ENCODE measurements around the gene MYO3B.
A peak's percentile ranks its signal among the peaks of the same experiment; 100 is the strongest.
"Not testable (repeated sequence)": the region's sequence is repeated elsewhere in the genome, so short reads cannot be mapped to it uniquely, and the experiment has no call there.

Gene MYO3B

DNA sequence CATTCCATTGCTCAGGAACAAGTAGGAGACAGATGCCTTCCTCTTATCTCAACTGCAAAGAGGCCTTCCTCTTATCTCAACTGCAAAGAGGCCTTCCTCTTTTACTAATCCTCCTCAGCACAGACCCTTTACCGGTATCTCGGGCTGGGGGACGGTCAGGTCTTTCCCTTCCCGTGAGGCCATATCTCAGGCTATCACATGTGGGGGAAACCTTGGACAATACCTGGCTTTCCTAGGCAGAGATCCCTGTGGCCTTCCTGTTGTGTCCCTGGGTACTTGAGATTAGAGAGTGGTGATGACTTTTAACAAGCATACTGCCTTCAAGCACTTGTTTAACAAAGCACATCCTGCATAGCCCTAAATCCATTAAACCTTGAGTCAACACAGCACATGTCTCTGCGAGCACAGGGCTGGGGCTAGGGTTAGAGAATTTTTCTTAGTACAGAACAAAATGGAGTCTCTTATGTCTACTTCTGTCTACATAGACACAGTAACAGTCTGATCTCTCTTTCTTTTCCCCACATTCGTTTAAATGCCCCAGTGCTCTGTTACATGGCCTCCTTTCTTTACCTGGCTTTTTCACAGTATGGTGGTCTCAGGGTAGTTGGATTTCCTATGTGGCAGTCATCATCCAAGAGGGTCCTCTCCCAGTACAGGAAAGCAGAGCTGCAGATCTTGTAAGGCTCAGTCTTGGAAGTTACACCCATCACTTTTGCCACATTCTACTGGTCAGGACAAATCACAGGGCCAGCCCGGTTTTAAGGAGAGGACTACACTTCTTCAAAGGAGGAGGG lies 86.0 kb downstream of the MYO3B start:
- DNase-seq: peak; percentile 84

DNA sequence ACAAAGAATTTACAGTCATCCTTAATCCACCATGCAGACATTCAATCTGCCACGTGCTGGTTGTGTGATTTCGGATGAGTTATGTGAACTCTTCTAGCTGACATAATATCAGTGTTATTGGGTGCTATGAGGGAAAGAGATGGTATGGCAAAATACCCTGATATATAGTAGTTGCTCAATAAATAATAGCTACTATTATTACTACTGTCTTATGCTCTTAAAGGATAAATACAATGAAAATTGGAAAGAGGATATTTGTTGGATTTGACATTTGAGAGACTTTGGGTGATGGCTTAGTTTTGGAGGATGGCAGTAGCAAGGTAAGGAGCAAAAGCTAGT lies 86.5 kb downstream of the MYO3B start:
- DNase-seq: no peak

- no peak for DNase-seq
These were observed 86.9 kb downstream of the MYO3B start for GRCh38 chr2:170264865-170265264.

DNA sequence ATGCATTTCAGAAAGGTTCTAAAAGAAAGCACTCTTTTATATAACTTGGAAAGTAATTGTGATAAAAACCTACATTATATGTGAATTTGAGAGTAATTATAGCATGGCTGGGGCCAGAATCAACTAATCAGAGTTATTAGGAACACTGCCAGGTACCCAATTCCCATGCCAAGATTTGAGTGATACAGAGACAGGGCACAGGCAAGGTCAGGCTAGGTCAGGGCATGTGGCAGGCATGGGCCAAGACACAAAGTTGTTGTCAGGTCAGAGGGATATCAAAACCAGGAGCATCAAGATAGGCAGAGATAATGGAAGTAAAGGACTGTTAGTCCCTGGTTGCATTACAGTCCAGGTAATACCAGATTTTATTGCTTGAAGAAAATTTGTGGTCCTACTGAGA lies 87.4 kb downstream of the MYO3B start:
- DNase-seq: no peak

- no peak for DNase-seq
These were observed 88.4 kb downstream of the MYO3B start for GRCh38 chr2:170266358-170266757.

DNA sequence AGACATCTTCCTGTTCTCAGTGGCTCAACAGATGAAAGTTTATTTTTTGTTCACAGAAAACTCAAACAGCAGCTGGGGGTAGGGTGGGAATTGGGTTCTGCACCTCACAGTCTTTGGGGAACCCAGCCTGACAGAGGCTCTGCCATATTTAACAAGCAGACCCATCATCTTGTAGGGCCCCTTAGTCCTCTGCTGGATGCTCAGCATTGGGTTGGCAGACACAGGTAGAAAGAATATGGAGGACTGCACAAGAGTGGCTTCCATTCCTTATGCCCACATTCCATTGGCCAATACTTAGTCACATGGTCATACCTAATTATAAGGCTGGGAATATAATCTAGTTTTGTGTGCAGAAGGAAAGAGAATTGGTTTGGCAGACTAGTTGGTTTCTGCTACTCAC lies 89.1 kb downstream of the MYO3B start:
- no peak for DNase-seq

- DNase-seq: peak; percentile 46
These were observed 92.4 kb downstream of the MYO3B start for GRCh38 chr2:170270278-170270864.

DNA sequence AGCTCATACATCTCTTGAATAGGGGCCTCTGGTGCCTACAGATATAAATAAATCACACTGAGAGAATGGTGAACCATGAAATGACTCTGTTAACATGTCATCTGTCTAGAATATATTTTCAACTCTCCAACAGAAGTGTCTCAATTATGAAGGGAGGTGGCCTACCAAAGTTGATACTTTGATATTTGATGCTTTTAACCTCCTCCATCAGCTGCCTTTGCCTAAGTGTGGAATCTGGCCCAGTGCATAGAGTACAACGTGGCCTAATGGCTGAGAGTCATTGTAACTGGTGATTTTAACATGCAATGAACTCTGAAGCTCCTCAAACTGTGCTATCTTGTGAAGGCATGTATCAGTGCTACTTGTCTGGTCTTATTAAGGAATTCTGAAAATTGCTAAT lies 93.4 kb downstream of the MYO3B start:
- DNase-seq: peak; percentile 65

DNA sequence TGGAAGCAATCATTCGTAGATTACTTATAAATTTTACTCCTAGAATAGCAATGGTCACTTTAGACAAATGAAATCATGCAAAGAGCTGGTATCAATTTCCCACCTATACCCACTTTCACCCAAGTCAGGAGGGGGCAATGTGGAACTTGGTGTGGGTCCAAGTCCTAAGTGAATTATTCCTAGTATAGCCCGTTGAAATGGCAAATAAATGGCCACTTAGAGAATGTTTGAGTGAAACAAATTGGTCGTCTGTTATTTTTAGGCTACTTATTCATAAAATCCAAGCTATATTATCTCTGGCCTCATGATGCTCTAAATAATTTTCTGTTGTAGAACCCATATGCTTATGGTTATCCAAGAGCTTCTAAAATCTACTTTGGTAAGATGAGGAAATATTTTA lies 98.1 kb downstream of the MYO3B start:
- DNase-seq: no peak

GRCh38 chr2:170276925-170277629 lies 99.1 kb downstream of the MYO3B start:
- peak; percentile 74 for DNase-seq

DNA sequence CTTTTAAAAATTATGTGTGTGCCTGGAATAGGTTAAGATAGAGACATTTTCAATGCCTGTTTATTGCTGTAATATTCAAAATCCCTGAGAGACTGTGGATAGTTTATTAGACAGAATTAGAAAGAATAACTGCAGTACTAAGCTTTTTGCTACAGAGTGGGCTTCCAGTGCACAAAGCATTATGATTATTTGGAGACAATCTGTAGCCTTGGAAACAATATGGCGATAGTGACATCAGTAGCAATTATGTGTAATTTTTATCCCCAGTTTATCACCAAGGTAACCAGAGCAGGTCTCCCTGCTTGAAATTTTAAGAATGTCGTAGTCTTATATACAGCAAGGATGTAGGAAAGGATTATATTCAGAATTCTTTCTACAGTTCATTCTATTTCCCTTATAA lies 100.0 kb downstream of the MYO3B start:
- DNase-seq: peak; percentile 25

GRCh38 chr2:170279615-170280014 lies 101.7 kb downstream of the MYO3B start:
- not testable (repeated sequence) for DNase-seq

DNA sequence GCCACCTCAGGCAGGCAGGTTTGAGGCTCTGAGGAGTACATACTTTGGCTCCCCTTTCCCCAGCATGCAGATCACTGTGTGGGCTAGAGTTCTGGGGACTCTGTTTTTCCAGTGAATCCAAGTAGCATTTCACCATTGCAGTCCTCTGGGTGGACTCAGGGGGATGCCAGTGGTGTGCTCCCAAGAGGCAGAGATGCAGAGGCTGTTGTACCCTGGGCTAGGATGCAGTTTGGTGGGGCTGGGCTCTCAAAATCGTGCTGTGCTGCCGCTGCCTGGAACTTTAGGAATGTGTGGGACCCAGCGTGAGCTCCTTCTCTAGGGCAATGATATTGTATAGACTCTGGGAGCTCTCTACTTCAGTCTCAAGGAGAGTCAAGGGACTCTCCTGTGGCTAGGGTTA lies 104.9 kb downstream of the MYO3B start:
- DNase-seq: no peak

- no peak for DNase-seq
These were observed 106.3 kb downstream of the MYO3B start for GRCh38 chr2:170284205-170284604.

DNA sequence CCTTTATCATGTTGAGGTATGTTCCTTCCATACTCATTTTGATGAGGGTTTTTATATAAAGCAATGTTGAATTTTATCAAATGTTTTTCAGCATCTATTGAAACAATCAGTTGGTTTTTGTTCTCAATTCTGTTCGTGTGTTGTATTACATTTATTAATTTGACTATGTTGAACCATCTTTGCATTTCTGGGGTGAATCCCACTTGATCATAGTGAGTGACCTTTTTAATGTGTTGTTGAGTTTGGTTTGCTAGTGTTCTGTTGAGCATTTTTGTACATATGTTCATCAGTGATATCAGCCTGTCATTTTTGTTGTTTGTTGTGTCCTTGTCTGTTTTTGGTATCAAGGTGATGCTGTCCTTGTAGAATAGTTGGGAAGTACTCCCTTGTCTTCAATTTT lies 110.9 kb downstream of the MYO3B start:
- DNase-seq: no peak

DNA sequence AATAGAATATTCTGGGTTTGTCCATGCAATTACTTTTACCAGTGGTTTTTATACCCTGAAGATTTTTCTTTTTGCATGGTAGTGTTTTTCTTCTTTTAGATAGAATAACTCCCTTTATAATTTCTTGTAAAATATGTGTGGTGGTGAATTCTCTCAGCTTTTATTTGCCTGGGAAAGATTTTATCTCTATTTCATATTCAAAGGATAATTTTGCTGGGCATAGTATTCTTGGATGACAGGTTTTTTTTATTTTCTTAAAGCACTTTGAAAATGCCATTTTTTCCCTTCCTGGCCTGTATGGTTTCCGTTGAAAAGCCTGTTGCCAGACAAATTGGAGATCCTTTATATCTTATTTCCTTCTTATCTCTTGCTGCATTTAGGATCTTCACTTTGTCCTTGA lies 113.5 kb downstream of the MYO3B start:
- DNase-seq: no peak

DNA sequence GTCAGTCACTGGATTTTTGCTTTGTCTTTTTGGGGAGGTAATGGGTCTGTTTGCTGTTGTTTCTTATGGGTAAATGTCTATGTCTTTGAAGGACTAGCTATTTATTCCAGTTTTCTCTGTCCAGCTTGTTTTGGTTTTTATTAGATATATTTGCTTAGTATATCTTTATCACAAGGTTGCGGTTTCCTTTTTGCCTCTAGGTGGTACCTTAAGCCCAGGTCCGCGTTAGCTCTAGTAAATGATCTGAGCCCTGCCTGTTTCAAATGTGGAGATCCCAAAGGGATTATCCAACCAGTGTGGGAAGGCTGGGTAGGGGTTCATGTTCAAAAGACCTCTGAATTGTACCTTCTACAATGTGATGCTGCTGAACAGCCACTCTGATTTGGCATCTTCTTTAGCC lies 114.5 kb downstream of the MYO3B start:
- no peak for DNase-seq

DNA sequence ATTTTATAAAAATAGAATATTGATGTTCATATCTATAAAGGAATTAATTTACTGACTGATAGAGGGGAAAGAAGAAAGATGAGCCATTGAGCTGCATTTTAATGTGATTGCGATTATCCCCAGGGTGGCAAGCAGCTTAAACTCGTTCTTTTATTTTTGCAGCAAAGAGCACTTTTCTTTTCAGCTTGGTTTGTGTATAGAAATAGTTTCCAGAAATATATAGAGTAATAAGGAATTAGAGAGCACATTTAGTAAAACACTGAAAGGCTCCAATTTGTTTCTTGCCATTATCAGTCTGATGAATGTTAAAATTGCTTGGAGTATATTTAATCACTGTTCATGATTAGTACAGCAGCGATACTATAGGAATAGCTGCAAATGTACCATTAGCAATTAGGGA lies 119.5 kb downstream of the MYO3B start:
- no peak for DNase-seq

- no peak for DNase-seq
These were observed 120.2 kb downstream of the MYO3B start for GRCh38 chr2:170298115-170298514.

GRCh38 chr2:170298861-170299429 lies 121.0 kb downstream of the MYO3B start:
- no peak for DNase-seq

GRCh38 chr2:170300993-170301392 lies 123.0 kb downstream of the MYO3B start:
- DNase-seq: no peak

GRCh38 chr2:170301626-170302025 lies 123.7 kb downstream of the MYO3B start:
- DNase-seq: no peak

- no peak for DNase-seq
These were observed 127.8 kb downstream of the MYO3B start for GRCh38 chr2:170305711-170306110.

- DNase-seq: no peak
These were observed 128.4 kb downstream of the MYO3B start for GRCh38 chr2:170306293-170306873.

All from DMS53 (cell line).